EL (cell line): ENCODE measurements around the gene SCN1B.
A peak's percentile ranks its signal among the peaks of the same experiment; 100 is the strongest.

Experiments
- DNase-seq: peaks from one replicate; pipeline ENCODE4 v3.0.0-alpha.2; 2016

SCN1B gene

GRCh38 chr19:35056513-35057063 lies 26.3 kb downstream of the SCN1B start:
- no peak for DNase-seq

- DNase-seq: no peak
Measured at GRCh38 chr19:35058370-35058769, 28.1 kb downstream of the SCN1B start.

DNA sequence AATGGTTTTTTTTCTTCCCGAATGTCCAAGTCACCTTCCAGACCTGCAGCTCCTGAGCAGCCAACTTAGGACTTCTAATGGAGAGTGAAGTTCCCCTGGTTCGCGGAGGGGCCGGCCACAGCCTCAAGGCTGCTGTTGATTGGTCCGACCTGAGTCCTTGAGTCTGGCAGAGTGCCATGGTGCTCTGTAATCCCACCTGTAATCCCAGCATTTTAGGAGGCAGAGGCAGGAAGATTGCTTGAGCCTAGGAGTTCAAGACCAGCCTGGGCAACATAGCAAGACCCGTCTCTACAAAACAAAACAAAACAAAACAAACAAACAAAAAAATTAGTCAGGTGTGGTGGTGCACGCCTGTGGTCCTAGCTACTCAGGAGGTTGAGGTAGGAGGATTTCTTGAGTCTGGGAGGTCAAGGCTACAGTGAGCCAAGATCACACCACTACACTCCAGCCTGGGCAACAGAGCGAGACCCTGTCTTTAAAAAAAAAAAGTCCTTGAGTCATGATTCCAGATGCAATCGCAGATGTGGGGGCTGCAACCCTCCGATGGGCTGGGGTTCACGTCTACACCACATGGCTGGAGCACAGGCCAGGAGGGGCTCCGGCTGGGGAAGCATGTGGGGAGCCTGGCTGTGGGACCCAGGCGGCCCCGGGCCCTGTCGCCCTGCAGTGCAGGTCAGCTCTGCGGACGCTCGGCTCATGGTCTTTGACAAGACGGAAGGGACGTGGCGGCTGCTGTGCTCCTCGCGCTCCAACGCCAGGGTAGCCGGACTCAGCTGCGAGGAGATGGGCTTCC lies 28.9 kb downstream of the SCN1B start:
- DNase-seq: no peak

DNA sequence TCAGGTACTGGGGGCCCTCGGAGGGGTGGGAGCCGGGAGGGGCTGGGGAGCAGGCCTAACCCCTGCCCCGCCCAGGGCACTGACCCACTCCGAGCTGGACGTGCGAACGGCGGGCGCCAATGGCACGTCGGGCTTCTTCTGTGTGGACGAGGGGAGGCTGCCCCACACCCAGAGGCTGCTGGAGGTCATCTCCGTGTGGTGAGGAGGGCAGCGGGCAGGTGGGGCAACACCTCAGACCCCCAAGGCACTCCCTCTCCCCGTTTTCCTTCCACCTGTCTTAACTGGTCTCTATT lies 29.5 kb downstream of the SCN1B start:
- no peak for DNase-seq

GRCh38 chr19:35060160-35060855 lies 30.0 kb downstream of the SCN1B start:
- DNase-seq: no peak

DNA sequence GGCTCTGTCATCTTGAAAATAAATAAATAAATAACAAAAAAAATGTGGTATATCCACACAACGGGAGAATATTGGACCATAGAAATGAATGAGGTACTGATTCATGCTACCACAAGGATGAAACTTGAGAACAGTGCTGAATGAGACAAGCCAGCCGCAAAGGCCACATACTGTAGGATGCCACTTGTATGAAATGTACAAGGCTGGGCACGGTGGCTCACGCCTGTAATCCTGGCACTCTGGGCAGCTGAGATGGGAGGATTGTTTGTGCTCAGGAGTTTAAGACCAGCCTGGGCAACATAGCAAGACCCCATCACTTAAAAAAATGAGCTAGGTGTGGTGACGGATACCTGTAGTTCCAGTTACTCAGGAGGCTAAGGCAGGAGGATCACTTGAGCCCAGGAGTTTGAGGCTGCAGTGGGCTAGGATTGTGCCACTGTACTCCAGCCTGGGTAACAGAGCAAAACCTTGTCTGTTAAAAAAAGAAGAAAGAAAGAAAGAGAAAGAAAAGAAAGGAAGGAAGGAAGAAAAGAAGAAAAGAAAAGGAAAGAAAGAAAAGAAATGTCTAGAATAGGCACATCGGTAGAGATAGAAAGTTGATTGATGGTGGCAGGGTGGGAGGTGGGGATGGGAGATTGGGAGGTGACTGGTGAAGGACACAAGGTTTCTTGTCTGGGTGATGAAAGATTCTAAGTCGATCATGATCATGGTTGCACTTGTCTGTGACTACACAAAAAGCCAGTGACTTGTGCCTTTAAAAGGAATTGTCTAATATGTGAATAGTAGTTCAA lies 31.5 kb downstream of the SCN1B start:
- DNase-seq: no peak

DNA sequence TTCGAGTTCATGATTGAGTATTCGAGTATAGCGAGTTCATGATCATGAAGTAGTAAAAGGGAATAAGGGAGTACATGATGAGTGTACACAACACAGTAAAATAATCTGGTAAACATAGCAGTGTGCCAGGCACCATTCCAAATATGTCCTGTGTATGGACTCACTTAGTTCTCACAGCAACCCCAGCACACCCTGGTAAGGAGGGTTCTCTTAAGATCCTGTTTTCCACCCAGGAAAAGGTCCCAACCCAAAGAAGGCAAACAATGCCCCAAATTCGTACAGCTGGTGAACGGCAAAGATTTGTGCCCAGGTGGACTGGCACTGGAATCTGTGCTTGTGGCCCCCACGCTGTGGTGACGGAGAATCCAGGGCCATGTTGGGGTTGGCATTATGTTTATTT lies 32.7 kb downstream of the SCN1B start:
- no peak for DNase-seq

DNA sequence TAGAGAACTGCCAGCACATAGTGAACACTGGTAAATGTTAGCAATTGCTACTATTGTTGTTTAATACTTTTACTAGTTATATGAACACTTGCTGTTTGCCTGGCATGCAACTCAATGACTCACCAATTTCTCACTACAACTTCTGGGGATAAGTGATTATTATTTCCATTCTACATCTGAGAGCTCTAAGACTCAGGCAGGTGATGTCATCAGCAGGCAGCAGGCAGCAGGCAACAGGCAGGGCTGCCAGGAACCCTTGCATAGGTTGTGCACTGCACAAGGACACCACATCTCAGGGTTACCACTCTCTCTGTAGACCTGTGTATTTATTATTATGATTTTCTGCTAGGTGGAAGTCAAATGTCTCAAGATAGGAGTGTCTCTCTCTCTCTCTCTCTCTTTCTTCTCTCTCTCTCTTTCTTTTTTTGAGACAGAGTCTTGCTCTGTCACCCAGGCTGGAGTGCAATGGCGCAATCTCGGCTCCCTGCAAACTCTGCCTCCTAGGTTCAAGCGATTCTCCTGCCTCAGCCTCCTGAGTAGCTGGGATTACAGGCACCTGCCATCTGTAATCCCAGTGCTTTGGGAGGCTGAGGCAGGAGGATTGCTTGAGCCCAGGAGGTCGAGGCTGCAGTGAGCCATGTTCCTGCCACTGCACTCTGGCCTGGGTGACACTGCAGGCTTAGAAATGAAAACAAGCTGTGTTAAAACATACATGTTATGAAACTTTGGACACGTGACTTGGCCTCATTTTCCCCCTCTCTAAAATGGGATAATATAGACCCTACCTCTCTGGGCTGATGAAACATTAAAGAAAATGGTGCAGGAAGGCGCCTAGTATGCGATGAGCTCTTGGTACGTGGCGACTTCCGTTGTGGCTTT lies 33.9 kb downstream of the SCN1B start:
- peak; percentile 63 for DNase-seq

DNA sequence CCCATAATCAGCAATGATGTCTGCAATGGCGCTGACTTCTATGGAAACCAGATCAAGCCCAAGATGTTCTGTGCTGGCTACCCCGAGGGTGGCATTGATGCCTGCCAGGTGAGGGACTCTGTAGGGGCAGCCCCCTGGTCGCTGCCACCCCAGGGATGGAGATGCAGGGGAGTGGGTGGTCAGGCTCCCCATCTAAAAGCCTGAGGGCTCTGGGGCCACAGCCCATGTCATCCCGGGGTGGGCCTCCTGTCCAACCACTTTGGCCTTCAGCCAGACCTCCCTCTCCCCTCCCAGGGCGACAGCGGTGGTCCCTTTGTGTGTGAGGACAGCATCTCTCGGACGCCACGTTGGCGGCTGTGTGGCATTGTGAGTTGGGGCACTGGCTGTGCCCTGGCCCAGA lies 35.3 kb downstream of the SCN1B start:
- DNase-seq: no peak

DNA sequence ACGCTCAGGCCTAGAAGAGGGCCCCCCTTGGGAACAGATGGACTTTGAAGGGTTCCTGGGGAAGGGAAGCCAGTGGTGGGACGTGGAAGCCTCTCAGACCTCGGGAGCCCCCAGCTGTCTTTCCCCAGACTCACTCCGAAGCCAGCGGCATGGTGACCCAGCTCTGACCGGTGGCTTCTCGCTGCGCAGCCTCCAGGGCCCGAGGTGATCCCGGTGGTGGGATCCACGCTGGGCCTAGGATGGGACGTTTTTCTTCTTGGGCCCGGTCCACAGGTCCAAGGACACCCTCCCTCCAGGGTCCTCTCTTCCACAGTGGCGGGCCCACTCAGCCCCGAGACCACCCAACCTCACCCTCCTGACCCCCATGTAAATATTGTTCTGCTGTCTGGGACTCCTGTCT lies 35.9 kb downstream of the SCN1B start:
- DNase-seq: no peak

DNA sequence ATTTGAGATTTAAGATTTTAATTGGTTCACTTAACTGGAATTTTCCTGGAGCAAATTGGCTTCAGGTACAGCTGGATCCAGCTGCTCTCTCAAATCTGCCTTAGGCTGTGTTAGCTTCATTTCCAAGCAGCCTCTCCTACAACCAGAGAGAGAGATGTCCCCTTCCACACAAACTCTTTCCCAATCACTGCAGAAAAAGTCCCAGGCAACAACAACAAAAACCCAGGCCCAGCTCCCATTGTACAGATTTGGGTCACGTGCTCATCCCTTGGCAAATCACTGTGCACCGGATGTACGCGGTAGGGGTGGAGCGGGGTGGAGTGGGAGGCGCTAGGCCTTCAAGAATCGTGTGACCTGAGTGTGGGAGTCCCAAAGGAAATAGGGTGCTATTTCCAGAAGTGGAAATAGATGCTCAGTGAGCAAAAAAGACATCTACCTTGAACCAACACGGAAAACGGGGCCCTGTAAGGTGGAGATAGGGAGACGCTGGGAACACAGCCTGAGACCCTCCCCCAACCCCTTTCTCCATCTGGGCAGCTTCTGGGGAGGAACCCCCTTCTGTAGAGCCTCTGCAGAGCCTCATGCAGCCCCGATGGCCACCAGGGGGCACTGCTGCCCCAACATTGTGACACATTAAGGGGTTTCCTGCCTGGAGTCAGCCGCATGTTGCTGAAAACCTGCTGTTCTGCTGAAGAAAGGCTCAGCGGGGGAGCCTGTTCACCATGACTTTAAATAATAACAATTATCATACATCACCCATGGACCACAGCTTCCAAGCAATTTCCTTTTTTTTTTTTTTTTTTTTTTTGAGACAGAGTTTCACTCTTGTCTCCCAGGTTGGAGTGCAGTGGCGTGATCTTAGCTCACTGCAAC lies 36.7 kb downstream of the SCN1B start:
- peak; percentile 78 for DNase-seq

GRCh38 chr19:35068941-35069634 lies 38.8 kb downstream of the SCN1B start:
- DNase-seq: no peak

DNA sequence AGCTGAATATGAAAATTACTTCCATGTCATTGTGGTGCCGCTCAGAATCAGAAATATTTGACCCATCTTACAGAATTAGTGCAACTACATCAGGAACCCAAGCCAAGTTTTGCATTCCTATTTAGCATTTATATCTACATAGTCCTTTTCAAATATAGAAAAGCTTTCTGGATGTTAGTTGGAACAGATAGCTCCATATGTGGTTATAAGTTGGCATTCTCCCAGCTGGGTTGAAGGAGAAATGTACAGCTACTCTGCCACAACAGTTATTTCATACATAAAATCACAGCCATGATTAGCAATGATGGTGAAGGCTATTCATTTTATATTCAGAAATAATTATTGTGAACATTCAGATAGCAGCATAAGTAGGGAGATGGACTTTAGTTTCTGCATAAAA lies 39.4 kb downstream of the SCN1B start:
- DNase-seq: no peak

DNA sequence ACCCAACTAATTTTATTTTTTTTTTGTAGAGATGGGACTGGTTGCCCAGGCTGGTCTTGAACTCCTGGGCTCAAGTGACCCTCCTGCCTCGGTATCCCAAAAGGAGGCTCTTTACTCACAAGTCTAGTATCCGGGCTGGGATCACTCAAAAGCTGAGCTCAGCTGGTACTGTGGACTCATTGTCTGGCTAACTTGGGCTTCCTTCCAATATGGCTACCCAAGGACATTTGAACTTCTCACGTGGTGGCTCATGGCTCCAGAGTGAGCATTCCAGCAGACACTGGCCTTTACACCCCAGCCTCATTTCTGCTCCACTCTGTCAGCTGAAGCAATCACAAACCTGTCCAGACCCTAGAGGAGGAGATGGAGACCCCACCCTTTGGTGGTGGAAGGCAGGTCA lies 40.2 kb downstream of the SCN1B start:
- no peak for DNase-seq

GRCh38 chr19:35073516-35073915 lies 43.2 kb downstream of the SCN1B start:
- no peak for DNase-seq

- no peak for DNase-seq
Measured at GRCh38 chr19:35073941-35074340, 43.7 kb downstream of the SCN1B start.

DNA sequence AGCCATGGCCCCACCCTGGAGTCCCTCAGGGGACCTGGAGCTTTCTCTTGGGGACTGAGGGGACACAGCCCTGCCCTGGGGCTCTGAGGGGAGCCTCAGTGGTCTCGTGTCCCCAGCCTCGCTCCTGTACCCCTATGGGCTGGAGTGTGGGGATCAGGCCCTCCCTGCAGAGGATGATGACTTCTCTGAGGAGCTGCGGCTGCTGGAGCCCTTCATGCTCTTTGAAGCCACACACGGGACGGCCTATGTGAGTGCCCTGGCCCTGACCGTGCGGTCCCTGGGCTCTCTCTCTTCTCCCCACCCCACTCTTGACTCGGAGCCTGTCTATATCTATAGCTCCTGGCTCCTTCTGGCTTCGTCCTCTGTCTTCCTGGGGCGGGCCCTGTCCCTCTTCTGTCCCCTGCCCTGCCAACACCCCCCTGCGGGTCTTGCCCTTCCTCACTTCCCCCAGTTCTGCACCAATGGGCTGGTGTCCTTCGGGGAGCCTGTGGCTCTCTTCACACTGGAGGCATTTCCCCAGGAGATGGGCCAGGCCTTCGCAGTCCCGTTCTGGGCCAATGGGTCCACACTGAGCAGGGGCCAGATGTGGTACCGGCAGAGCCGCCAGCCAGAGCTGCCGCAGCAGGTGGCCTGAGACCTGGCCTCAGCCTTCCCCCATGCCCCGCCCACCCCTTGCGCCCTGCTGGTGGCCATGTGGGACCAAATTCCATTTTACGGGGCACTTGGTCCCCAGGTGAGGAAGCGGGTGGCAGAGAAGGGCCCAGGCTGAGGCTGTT lies 44.3 kb downstream of the SCN1B start:
- DNase-seq: no peak

DNA sequence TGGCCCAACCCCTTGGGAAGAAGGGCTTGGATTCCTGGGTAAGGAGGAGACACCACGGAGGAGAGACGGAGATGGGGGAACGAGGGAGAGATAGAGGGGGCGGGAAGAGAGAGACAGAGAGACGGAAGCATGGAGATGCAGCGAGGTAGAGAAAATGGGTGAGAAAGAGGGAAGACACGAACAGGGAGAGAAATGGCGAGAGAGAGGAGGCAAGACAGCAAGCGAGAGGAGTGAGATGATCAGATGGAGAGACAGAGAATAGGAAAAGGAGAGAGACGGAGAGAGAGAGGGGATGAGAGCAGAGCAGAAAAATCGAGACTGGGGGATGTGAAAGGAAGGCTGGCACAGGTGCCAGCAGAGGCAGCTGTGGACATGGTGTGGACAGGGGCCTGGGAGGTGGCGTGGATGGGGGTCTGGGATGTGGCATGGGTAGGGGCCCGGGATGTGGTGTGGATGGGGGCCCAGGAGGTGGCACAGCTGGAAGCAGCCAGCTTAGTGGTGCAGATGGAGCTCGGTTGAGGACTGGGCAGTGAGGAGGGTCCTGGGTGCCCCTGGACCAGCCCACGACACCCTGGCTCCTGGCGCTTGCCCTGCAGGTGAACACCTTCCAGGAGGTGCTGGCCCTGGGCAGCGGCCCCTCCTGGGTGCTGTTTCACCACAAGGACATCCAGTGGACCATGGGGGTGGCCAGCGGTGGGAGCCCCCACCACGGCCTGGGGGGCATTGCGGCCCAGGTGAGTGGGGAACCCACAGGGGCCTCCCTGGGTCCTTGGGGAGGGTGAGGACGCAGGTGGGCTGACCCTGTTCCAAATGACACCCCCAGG lies 45.1 kb downstream of the SCN1B start:
- no peak for DNase-seq

- DNase-seq: no peak
Measured at GRCh38 chr19:35076026-35076370, 45.7 kb downstream of the SCN1B start.
